Liver (tissue), 9 donors: ENCODE data around the gene SLC25A33. TPM values are rescaled to one million over a fixed set of nuclear protein-coding genes. Genes with fewer than 3 reads are reported as not detected.

Source experiments
- DNase-seq: peaks from one replicate; pipeline ENCODE4 v3.0.0-alpha.2; 2017; ENCODE audit warnings: low spot score
- H3K27ac ChIP-seq, 2 donors: one replicate each; pipeline ENCODE4 v1.7.0; 2013; ENCODE audit warnings: inconsistent platforms in 2 of 2, low read length in 2 of 2, control low read depth in 1 of 2, low read depth in 1 of 2, mild to moderate bottlenecking in 1 of 2
- H3K27me3 ChIP-seq, 4 donors: one replicate each; pipeline versions ENCODE4 v1.6.1 to v1.7.0; 2013; ENCODE audit warnings: low read length in 3 of 4, inconsistent platforms in 1 of 4, mild to moderate bottlenecking in 1 of 4, moderate library complexity in 1 of 4; ENCODE audit not compliant: control insufficient read depth in 4 of 4, insufficient read depth in 4 of 4
- H3K36me3 ChIP-seq, 4 donors: one replicate each; pipeline versions ENCODE4 v1.6.1 to v1.7.0; 2013; ENCODE audit warnings: low read length in 3 of 4, mild to moderate bottlenecking in 3 of 4, low read depth in 1 of 4, moderate library complexity in 1 of 4; ENCODE audit not compliant: control insufficient read depth in 4 of 4, insufficient read depth in 3 of 4
- H3K4me1 ChIP-seq, 4 donors: one replicate each; pipeline versions ENCODE4 v1.6.1 to v1.7.0; 2013; ENCODE audit warnings: low read length in 3 of 4, mild to moderate bottlenecking in 3 of 4, moderate library complexity in 1 of 4; ENCODE audit not compliant: control insufficient read depth in 4 of 4, insufficient read depth in 4 of 4
- H3K4me3 ChIP-seq, 3 donors: one replicate each; pipeline versions ENCODE4 v1.6.1 to v1.7.0; 2013; ENCODE audit warnings: low read length in 3 of 3, control low read depth in 1 of 3, low read depth in 1 of 3, mild to moderate bottlenecking in 1 of 3
- H3K9ac ChIP-seq, 2 donors: one replicate each; pipeline ENCODE4 v1.7.0; 2013; ENCODE audit warnings: low read length in 2 of 2, mild to moderate bottlenecking in 2 of 2, moderate library complexity in 2 of 2, control low read depth in 1 of 2, low read depth in 1 of 2
- H3K9me3 ChIP-seq, 4 donors: one replicate each; pipeline versions ENCODE4 v1.6.1 to v1.7.0; 2013; ENCODE audit warnings: low read length in 3 of 4; ENCODE audit not compliant: control insufficient read depth in 4 of 4
- ATF3 ChIP-seq: IDR thresholded peaks from 2 replicates; pipeline ENCODE4 v1.6.1; 2016; ENCODE audit warnings: antibody characterized with exemption
- CTCF ChIP-seq: fragments of 150-350 bp; IDR thresholded peaks from 2 replicates; pipeline ENCODE4 v1.5.1; 2017; ENCODE audit warnings: improper control_type of control experiment, low read depth, low read length; ENCODE audit not compliant: missing input control
- EGR1 ChIP-seq, 2 donors: IDR thresholded peaks; 2 replicates each; pipeline ENCODE4 v1.6.1; 2016 to 2018; ENCODE audit warnings: antibody characterized with exemption in 2 of 2, low read depth in 2 of 2
- FOXA1 ChIP-seq: IDR thresholded peaks from 2 replicates; pipeline ENCODE4 v1.6.1; 2016; ENCODE audit warnings: antibody characterized with exemption
- FOXA2 ChIP-seq: IDR thresholded peaks from 2 replicates; pipeline ENCODE4 v1.6.1; 2016; ENCODE audit warnings: antibody characterized with exemption
- GABPA ChIP-seq, 2 donors: IDR thresholded peaks in 1 of 2; conservative IDR thresholded peaks in 1 of 2; 2 replicates each; pipeline ENCODE4 v1.6.1; 2016; ENCODE audit warnings: antibody characterized with exemption in 2 of 2, mild to moderate bottlenecking in 1 of 2, moderate library complexity in 1 of 2
- HNF4A ChIP-seq, 2 donors: conservative IDR thresholded peaks; 2 replicates each; pipeline ENCODE4 v1.6.1; 2016; ENCODE audit warnings: antibody characterized with exemption in 2 of 2, mild to moderate bottlenecking in 2 of 2
- HNF4G ChIP-seq: IDR thresholded peaks from 2 replicates; pipeline ENCODE4 v1.6.1; 2016; ENCODE audit warnings: antibody characterized with exemption
- JUND ChIP-seq, 2 donors: IDR thresholded peaks; 2 replicates each; pipeline ENCODE4 v1.6.1; 2016; ENCODE audit warnings: antibody characterized with exemption in 2 of 2
- MAX ChIP-seq: IDR thresholded peaks from 2 replicates; pipeline ENCODE4 v1.6.1; 2016; ENCODE audit warnings: antibody characterized with exemption
- NR2F2 ChIP-seq: IDR thresholded peaks from 2 replicates; pipeline ENCODE4 v1.6.1; 2016; ENCODE audit warnings: antibody characterized with exemption
- RAD21 ChIP-seq, 2 donors: IDR thresholded peaks; 2 replicates each; pipeline ENCODE4 v1.6.1; 2016; ENCODE audit warnings: antibody characterized with exemption in 2 of 2, mild to moderate bottlenecking in 2 of 2
- REST ChIP-seq: IDR thresholded peaks from 2 replicates; pipeline ENCODE4 v1.6.1; 2016; ENCODE audit warnings: antibody characterized with exemption, mild to moderate bottlenecking
- RXRA ChIP-seq, 2 donors: IDR thresholded peaks; 2 replicates each; pipeline ENCODE4 v1.6.1; 2017 to 2018; ENCODE audit warnings: antibody characterized with exemption in 2 of 2, mild to moderate bottlenecking in 1 of 2
- SP1 ChIP-seq: IDR thresholded peaks from 2 replicates; pipeline ENCODE4 v1.6.1; 2018; ENCODE audit warnings: antibody characterized with exemption, mild to moderate bottlenecking
- TAF1 ChIP-seq: conservative IDR thresholded peaks from 2 replicates; pipeline ENCODE4 v1.6.1; 2016; ENCODE audit warnings: antibody characterized with exemption, mild to moderate bottlenecking
- YY1 ChIP-seq: IDR thresholded peaks from 2 replicates; pipeline ENCODE4 v1.6.1; 2016; ENCODE audit warnings: antibody characterized with exemption, mild to moderate bottlenecking
- WGBS: extraction: QIAGEN DNeasy Blood & Tissue Kit; methylation state at CpG from one replicate; pipeline ENCODE4 v1.1.7; 2013; 5-methylcytosine and 5-hydroxymethylcytosine counted together
- polyA plus RNA-seq, 2 donors: library from polyadenylated mRNA; stranded (reverse) in 1 of 2; unstranded in 1 of 2; fragments of 200-250 nt in 1 of 2; fragments of >200 nt in 1 of 2; fragmentation: Nextera tagmentation in 1 of 2; extraction: Ambion mirVana in 1 of 2; gene quantifications; one replicate each; pipeline versions ENCODE4 v1.2.1 to v1.2.3, GENCODE V29; 2013 to 2015
- total RNA-seq, 2 donors: library from RNA; depleted of rRNA; stranded (reverse); fragments of >200 nt; gene quantifications; one replicate each; pipeline ENCODE4 v1.2.3, GENCODE V29; 2014
- TF ChIP-seq, protein P1 (sequence below): IDR thresholded peaks from 2 replicates; pipeline ENCODE4 v1.6.1; 2016; ENCODE audit warnings: antibody characterized with exemption
- donor health status: healthy.
- donor health status: healthy.
- donor health status: healthy.
- donor health status: healthy.
- donor health status: healthy.

Gene SLC25A33
- total and polyA plus RNA-seq, 4 donors: 6.9 to 19.1 (median 10.7) TPM

- TF ChIP-seq CTCF: no peak
Measured at GRCh38 chr1:9597361-9598315, 58.4 kb downstream of the SLC25A33 start (continued).

GRCh38 chr1:9598316-9598700 is 59.0 kb downstream of the SLC25A33 start:
- peaks cover 2 to 16% (median 6%) of the 10 kb centered on the region in 4 donors for H3K4me1 ChIP-seq
- 96% methylated on average over 18 of the region's 18 CpGs for WGBS
- no peak overlapping the region for H3K9ac ChIP-seq
- DNase-seq: no peak
- no peaks in the 10 kb centered on the region for H3K9me3 ChIP-seq
- H3K36me3 ChIP-seq: peaks cover 0 to 9% (median 5%) of the 10 kb centered on the region in 4 donors
- no peaks in the 10 kb centered on the region for H3K27me3 ChIP-seq
- no peak overlapping the region for H3K4me3 ChIP-seq
- TF ChIP-seq REST (no peak), CTCF (no peak), FOXA2 (no peak), GABPA (IDR thresholded peaks at IDR 0.05 in 1 of 2, conservative IDR thresholded peaks at IDR 0.05 in 1 of 2) (no peak), HNF4A (conservative IDR thresholded peaks at IDR 0.05) (no peak), FOXA1 (no peak), HNF4G (no peak), YY1 (no peak), RXRA (IDR thresholded peaks at IDR 0.05) (no peak), MAX (no peak), TAF1 (no peak), JUND (IDR thresholded peaks at IDR 0.05) (no peak), ATF3 (no peak), SP1 (no peak), NR2F2 (no peak), RAD21 (IDR thresholded peaks at IDR 0.05) (no peak), EGR1 (IDR thresholded peaks at IDR 0.05; ENCODE audit: low read depth in 2 of 2) (no peak)
- TF ChIP-seq, protein P1, sequence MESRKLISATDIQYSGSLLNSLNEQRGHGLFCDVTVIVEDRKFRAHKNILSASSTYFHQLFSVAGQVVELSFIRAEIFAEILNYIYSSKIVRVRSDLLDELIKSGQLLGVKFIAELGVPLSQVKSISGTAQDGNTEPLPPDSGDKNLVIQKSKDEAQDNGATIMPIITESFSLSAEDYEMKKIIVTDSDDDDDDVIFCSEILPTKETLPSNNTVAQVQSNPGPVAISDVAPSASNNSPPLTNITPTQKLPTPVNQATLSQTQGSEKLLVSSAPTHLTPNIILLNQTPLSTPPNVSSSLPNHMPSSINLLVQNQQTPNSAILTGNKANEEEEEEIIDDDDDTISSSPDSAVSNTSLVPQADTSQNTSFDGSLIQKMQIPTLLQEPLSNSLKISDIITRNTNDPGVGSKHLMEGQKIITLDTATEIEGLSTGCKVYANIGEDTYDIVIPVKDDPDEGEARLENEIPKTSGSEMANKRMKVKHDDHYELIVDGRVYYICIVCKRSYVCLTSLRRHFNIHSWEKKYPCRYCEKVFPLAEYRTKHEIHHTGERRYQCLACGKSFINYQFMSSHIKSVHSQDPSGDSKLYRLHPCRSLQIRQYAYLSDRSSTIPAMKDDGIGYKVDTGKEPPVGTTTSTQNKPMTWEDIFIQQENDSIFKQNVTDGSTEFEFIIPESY: no peak
- H3K27ac ChIP-seq: no peak overlapping the region
